IPS DF 4.7 (cell line): ENCODE measurements around the gene SMYD3.
"Not testable (repeated sequence)": the region's sequence is repeated elsewhere in the genome, so short reads cannot be mapped to it uniquely, and the experiment has no call there.

Experiments used
- DNase-seq: peaks from one replicate; pipeline ENCODE4 v3.0.0-alpha.2; 2013; ENCODE audit warnings: low spot score; ENCODE audit errors: extremely low read depth

Gene SMYD3

DNA sequence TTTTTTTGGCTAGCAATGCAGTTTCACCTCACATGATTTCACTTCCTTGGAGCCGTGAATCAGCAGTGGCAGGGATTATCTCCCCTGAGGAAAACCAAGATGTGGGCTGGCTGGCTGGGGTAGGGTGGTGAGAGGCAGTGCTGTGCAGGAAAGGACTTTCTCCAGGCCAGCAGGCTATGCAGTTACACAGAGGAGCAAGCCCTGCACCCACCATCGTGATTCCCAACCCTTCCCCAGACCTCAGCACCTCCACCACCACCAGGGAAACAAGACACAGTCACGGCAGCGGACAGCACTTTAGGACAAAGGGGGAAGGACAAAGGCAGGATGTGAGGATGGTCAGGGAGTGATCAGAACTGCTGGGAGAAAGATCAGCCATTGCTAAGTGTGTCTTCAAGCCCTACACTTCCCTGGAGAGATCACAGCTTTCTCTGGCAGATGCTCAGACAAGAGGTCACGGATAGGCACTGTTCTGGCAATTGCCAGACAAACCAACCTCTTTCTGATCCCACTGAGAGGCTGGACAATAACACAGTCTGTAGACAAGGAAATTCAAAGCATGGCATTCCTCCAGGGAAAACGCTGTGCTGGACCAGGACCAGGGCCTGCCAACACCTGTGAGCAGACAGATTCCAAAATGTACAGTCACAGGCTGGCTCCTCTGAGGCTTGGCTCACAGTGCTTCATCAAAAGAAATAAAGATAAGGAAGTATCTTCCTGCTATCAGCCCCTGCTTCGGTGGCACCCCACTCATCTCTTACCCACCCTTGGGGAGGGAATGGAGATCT lies 509.4 kb downstream of the SMYD3 start:
- no peak for DNase-seq

DNA sequence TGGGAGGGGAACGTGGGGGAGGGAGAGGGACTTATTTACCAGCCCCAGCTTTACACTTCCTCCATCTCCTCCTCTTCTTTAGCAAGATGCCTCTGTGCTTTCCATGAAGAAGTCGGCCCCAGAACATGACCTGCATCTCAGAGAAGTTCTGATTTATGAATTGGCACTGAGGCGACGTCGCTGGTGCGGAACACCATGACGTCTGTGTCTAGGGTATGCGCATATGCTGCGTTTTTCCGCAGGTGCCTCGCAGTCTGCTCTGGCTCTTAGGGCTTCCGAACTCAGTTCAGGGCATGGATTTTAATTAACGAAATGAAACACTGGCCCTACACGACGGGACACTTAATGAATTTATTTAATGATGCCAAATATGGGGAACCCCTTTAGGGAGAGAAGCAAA lies 510.3 kb downstream of the SMYD3 start:
- no peak for DNase-seq

DNA sequence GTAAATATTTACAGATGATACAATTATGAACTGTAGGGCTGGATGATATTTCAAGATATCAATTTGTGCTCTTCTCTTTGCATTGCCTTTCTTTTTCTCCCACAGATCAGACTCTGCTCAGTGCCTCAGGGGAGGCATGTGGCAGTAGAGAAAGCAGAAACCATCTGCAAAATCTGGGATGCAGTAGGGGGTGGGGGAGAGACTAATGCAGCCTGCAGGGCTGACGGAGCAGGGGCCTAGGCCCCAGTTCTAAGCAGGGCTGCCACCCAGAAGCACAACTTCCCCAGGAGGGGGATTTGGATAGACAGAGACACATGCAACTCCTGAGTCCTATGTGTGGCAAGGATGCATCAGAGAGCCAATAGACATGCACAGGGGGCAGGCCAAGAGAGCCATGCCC lies 511.6 kb downstream of the SMYD3 start:
- DNase-seq: no peak

DNA sequence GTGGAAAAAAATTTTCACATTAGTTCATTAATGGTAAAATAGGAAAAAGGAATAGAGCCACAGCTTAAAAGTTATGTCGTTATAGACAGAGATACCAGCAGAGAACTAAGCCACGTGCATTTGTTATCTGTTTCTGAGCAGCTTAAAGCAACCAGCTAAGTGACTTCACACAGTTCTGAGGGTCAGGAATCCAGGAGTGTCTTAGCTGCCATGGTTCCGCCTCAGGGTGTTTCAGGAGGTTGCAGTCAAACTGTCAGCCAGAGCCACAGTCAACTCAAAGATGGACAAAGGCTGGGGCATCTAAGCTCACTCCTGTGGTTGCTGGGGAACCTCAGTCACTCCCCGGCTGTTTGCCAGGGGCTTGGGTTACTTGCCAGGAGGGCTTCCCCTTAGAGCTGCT lies 515.8 kb downstream of the SMYD3 start:
- no peak for DNase-seq

DNA sequence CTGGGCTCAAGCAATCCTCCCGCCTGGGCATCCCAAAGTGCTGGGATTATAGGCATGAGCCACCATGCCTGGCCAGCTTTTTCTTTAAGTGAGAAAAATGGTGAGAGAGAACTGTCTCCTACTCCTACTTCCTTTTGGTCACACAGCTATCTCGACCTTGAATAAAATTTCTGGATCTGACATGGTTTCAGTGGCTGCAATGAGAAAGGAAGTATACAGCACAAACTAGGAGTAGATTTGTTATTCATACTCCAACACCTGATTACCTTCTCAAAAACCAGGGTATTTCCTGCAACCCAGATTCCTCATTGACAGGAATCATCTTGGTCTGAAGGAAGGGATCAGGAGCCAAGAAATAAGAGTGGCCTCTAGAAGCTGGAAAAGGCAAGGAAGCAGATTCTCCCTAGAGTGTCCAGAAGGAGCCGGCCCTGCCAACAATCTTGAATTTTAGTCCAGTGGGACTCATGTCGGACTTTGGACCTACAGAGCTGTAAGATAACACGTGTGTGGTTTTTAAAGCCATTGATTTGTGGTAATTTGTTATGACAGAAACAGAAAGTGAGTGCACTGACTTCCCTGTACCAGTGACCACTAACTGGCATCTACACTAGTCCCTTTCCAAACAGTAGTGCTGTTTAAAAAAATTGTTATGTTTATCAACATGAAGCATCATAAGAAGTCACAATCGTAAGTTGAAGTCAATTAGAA lies 516.6 kb downstream of the SMYD3 start:
- DNase-seq: no peak

DNA sequence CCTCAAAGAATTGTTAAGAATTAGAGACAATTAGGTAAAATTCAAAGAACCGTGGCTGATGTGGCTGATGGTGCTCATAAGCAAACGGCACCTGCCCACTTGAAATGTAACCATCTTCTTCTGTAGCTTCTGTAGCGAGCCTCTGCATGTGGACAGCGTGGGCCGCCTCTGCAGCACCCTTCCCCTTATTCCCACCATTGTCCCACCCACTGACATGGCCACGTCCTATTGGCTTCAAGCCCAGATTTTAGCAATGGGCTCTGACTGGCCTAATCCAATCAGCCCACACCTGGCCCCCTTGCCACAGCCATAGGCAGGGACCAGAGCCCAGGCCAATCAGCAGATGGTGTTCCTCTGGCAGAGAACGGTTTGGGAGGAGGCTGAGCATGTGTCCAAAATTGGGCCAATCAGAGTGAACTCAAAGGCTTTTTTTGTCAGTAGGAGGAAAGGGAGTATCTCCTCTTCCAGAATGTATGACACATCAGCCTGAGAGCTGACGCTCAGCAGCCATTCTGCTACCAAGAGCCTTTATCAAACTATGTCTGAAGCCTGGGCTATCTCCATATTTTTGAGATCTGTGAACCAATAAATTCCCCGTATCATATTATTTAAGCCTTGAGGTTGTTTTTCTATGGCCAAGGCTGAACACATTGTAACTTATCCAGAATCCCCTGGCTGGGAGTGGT lies 518.5 kb downstream of the SMYD3 start:
- DNase-seq: no peak

DNA sequence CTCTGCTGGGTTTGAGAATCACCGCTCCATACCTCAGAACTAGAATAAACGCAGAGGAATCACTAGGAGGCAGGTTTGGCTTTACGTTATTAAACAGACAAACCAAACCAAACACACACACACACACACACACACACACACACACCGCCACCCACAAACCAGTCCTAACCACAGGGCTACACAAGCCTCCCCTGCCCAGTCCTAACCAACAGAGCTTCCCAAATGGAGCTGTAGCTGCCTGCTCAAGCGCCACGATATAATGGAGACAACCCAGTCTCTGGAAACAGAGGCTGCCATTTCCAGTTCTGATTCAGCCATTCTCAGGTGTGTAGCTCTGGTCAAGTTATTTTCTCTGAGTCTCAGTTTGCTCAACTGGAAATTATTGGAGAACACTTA lies 519.1 kb downstream of the SMYD3 start:
- DNase-seq: no peak

DNA sequence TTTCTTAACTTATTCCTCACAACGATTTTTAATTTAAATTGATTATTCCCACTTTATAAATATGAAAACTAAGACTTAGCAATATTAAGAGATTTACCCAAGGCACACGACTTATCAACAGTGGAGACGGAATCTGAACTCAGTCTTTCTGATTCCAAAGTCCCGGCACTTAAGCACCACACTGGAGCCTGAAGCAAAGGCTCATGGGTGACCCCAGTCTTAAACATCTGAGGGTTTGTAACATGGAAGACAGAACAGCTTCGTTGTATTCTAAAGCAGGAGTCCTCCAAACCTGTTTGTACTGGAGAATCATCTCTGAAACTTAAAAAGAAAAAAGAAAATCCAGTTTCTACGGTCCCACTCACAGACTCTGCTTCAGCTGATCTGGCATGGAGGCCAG lies 519.5 kb downstream of the SMYD3 start:
- no peak for DNase-seq

DNA sequence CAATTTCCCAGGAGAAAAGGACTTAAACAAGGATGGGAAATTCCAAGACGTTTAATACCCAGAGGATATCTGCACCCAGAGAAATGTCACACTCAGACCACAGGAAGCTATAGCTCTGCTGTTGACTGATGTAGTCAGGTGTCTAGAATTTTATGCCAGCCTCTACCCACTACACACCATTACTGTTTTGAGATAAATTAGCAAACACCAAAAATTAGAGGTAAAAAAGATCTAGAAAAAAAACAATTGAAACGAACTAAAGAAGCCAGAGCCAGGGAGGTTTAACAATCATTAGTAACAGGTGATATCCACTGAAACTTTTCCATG lies 519.9 kb downstream of the SMYD3 start:
- no peak for DNase-seq

DNA sequence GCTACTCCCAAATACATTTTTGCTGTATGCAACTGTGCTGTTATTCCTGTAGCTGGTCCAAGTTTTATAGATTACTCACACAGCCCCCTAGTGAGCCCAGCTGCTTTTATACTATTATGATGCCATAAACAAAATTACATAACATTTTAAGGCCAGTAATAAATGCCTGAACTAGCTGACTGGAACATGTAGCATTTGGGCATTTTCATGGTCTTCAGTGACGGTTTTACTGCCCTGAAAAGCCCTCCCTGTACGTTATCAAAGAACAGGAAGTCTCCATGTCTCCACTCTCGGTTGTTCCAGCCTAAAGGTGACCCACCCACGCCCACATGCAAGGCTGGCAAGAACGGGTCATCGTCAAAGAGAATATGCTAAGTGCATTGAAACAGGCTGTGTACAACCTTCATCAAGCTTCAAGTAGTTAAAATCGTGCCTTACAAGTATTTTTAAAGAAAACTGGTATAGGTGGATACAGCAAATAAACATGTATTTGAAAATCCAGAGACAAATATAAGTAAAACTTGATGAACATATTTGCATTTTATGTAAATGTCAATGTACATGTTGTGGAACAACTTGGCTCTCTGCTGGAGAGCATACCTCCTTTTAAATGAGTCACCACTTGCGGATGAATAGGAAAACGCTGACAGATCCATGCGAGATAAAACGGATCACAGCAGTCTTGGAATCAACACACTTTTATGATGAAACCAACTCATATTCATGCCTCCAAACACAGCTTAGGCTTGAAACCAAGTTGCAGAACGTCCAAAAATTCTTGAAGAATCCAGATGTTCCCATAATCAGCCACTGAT lies 520.5 kb downstream of the SMYD3 start:
- no peak for DNase-seq

DNA sequence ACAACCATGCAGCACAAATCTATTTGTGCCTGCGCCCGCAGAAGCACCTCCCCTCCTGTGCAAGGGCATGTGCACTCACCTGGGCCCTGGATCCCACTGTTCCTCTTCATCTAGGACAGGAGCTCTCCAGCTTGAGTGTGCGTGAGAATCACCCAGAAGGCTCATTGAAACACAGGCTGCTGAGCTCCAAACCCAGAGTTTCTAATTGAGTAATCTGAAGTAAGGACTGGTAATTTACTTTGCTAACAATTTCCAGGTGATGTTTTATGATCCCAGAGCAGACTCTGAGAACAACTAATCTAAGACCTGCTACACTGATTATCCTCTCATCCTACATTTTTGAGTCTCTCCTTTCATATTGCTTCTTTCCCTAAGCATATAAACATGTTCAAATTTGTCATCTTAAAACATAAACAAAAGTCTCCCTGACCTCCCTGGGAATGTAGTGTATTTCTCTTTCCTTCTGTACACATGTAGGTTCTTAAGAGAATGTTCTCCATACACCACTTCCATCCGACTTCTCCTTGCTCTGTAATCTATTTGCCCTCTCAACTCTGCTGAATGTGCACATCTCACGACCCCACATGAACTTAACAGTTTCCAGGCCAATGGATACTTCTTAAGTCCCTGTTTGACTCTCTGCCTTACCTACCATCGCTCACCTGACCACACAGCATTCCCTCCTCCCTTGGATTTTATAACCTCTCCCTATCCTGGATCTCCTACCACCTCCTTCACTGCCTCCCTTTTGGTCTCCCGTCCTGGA lies 522.5 kb downstream of the SMYD3 start:
- DNase-seq: no peak

DNA sequence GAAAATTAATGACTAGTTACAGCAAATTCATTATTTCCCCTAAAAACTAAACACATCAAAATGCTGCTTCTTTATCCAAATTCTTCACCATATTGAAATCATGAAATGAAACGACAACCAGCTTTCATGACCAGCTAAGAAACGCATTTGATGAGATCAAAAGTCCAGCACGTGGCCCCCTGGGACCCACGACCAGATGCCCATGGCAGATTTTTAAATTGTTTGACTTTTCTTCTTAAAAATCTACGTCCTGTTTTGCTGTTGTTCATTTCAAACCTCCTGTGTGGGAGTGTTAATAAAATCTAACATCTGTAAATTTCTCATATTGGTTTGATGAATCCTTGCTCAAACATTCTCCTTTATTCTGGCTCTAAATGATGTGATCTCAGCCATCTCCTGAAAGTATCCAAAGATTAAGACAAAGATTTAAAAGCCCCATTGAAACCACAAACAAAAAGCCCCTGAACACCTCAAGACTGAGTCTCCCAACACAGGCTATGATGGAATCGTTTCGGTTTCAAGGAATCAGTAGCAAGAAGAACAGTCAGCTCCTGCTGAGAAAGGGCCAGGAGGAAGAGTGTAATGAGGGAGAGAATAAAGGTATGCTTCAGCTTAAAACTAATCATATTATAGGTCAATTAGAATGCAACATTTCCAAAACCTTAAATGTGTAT lies 523.6 kb downstream of the SMYD3 start:
- DNase-seq: no peak

DNA sequence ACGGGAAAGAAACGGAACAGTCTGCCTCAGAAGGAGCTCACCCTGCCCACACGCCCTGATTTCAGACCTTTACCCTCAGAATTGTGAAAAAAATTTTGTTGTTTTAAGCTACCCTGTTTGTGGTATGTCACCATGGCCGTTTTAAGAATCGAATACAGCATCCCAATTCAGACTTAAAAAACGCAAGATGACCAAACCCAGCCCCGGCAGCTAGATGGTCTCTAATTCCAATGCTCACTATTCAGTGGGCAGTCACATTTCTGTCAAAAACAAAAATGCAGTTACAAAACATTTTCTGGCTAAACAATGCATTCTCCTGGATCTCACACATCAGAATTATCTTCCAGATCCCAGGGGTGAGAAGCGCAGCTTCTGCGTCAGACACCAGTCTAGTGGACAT lies 527.5 kb downstream of the SMYD3 start:
- DNase-seq: no peak

DNA sequence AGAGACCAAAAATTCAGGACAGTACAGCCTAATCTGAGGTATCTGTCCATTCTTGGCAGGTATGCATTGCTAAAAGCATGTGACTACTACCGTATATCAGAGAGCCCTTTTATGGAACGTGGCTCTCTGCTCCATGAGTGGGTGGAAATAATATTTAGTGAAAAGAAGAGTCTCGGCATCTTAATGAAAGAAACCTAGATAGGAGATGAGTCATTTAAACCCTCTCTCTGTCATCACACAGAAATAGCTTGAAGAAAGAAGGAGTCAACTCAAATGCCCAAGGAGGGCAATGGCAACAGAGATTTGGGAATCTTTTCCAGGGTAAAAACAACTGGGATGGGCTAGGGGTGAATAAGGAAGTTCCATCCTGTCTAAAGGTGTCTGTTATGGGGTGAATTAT lies 528.2 kb downstream of the SMYD3 start:
- no peak for DNase-seq

DNA sequence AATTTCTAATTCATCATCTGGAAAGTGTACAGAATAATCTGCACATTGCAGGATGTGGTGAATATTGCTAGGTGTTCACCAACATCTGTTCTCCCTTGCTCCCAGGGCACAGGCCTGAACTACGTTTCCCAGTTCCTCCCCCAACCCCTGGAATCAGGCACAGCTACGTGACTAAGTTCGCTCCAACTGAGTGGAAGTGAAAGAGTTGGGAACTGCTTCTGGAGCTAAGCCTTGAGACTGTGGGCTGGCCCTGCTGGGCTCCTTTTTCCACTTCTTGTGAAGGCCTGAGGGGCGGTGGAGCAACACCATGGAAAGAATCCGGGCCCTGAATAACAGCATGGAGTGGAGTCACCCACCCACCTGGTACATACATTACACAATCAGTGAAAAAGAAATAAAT lies 534.6 kb downstream of the SMYD3 start:
- no peak for DNase-seq

DNA sequence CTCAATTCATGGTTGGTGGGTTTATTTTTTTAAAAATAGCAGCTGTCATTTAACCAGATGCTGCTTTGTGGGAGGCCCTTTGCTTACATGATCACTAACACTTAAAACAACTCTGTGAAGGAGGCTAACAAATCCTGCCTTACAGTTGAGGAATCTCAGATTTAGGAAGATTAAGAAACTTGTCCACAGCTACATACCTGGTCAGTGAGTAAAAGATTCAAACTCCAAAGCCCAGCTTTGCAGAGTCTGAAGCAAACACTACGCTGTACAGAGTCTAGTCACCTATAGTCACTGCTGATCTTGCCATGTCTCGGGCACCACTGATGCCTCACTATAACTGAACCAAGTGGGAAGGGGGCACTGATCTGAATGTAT lies 535.4 kb downstream of the SMYD3 start:
- DNase-seq: no peak

DNA sequence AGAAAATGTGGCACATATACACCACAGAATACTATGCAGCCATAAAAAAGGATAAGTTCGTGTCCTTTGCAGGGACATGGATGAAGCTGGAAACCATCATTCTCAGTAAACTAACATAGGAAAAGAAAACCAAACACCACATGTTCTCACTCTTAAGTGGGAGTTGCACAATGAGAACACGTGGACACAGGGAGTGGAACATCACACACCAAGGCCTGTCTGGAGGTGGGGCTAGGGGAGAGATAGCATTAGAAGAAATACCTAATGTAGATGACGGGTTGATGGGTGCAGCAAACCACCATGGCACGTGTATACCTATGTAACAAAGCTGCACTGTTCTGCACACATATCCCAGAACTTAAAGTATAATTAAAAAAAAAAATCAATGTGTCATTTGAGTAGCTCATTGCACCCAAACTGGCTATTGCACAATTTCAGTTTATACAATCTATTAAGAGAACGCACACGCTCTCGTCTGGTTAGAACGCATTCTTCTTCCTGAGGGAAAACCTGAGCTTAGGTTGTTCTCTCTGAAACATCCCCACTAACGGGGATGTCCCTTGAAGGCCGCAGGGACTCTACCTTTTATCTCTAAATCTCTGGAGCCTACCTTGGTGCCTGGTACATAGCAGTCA lies 535.9 kb downstream of the SMYD3 start:
- DNase-seq: not testable (repeated sequence)

DNA sequence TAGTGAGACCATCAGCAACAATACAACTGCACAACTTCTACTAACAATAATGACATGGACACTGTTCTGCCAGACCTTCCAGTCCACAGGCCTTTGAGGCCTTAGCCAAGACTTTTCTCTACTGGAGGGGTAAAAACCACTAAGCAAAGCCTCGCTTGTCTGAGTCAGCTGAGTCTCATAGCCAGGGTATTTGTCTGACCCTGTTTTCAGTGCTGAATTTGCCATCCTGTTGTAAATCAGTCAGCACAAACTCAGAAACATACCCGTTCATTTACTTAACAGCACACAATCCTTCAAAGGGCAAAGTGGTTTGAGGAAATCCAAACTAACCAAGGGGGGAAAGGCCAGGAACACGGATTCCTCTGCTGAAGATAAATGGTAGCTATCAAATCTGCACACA lies 537.8 kb downstream of the SMYD3 start:
- DNase-seq: no peak

DNA sequence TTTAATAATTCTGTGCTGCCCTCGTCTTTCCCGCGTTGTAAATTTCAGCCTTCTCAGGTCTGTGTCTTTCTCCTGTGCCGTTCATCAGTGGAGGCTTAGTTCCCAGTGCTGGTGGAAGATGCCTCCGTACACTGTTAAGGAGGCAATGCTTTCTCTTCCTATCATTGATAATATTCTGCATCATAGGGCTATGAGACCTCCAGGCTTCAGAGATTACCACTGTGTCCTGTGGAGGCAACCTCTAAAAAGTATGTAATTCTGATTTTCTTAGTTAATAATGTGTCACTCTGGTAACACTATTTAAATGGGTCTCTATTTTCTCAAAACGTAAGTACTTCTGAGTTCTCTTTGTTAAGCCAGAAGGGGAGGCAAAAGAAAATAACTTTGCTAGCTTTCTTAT lies 538.3 kb downstream of the SMYD3 start:
- DNase-seq: no peak

DNA sequence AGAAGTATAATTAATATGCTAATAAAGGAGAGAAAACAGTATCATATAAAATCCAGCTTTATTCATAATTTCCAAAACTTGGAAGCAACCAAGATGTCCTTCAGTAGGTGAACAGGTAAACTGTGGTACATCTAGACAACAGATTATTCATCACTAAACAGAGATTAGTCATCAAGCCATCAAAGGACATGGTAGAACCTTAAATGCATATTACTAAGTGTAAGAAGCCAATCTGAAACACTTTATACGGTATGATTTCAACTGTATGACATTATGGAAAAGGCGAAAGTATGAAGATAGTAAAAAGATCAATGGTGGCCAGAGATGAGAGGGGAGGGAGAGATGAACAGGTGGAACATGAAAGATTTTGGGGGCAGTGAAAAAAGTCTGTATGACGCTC lies 541.7 kb downstream of the SMYD3 start:
- no peak for DNase-seq
